Measurements from ENCODE around the gene TMX3.

DNA sequence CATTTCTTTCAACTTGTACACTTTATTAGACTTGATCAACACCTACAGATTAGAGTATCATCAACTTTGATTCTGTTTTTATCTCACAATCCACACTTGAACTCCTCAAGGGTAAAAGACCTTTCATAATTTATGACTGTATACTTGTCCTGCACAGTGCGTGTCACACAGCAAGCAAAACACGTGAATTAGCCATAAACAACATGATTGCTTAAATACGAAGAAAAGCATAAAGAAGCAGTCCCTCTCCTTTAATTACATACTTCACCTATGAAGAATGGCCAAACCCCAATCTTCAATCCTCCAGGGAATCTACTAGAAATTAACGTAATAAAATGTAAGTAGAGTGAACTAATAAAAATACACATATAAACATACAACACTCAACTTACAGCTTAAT, 13.6 kb downstream of the TMX3 start:
- TF ChIP-seq, protein P1, sequence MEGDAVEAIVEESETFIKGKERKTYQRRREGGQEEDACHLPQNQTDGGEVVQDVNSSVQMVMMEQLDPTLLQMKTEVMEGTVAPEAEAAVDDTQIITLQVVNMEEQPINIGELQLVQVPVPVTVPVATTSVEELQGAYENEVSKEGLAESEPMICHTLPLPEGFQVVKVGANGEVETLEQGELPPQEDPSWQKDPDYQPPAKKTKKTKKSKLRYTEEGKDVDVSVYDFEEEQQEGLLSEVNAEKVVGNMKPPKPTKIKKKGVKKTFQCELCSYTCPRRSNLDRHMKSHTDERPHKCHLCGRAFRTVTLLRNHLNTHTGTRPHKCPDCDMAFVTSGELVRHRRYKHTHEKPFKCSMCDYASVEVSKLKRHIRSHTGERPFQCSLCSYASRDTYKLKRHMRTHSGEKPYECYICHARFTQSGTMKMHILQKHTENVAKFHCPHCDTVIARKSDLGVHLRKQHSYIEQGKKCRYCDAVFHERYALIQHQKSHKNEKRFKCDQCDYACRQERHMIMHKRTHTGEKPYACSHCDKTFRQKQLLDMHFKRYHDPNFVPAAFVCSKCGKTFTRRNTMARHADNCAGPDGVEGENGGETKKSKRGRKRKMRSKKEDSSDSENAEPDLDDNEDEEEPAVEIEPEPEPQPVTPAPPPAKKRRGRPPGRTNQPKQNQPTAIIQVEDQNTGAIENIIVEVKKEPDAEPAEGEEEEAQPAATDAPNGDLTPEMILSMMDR (conservative IDR thresholded peaks at IDR 0.05), result no peak
- TF ChIP-seq EZH2 (IDR thresholded peaks at IDR 0.05; ENCODE audit: low read depth), result no peak
